GM19455 (cell line): ENCODE results near the gene GANAB.
A peak's percentile ranks its signal among the peaks of the same experiment; 100 is the strongest.
"Not testable (repeated sequence)": the region's sequence is repeated elsewhere in the genome, so short reads cannot be mapped to it uniquely, and the experiment has no call there.

Source experiments
- ATAC-seq: cut with Tn5 transposase; IDR thresholded peaks from one replicate; pipeline ENCODE4 v1.9.1; 2021; ENCODE audit not compliant: unreplicated experiment

GANAB gene

DNA sequence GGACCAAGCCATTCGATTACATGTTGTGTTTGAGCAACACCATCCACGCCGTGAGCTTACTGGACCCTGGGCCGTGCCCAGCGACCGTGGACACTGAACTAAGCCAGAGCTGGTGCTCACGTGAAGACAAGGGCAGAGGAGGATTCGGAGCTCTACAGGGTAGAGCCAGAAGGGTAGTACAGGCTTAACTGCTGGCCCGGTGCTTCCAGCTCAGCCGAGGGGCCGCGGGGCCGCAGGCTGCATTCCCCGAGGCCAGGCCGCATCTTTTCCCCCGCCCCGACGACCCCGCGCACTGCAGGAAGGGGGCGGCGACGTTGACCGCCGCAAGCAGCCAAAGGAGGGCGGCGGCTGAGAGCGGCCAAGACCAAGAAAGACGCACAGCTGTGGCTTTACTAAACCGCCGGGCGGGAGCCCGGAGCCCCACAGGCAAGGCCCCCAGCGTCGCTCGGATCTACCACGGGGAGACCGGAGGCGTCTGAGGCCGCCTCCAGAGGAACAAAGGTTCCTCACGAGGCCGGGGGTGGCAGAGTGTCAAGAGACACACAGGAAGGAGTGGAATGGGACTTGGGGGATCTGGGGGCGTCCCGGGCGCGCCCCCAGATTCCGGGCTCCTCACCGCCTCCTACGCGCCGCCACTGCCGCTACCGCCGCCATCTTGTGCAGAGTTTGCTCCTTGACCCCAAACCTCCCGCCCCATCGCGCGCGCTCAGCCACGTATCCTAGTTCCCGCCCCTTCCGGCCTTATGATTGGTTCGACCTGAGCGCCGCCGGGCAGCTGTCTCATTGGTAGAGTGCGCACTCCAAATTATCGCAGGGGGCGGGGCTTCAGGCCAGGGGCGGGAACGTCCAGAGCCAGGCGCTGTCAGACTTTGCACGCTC is at the start of gene GANAB:
Gene GANAB (minus strand): TSS at position 668 of the 879 bp plus-strand sequence. CDS start 14 bp downstream, at position 654.
- ATAC-seq = peak; percentile 91

DNA sequence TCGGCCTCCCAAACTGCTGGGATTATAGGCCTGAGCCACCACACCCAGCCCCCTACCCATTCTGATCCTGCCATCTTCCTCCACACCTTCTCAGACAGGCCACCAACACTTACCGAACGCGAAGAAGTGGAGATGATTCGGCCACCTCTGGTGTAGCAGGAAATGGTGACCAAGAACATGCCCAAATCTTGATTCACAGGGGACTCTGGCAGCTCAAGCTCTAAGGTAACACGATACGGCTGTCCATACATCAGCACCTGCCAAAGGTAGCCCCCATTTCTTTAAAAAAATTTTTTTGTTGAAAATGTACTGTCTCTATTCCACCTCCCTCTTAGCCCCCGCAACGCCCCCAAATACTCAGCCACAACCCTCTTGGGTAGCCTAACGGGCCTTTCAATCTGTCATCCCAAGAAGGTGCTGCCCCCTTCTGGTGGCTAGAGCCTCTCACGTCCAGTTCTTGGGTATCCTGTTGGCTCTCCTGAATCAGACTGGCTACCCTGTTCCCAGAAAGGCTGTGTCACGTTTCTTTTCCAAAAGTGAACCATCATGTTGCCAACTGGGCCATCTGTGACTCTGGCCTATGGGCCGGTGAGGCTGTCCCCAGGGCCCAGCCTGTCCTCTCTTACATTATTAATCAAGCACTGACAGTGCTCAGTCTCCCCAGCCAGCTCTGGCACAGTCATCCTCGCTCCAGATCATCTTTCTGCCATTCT is 48.2 kb upstream of the GANAB start:
- no peak for ATAC-seq

DNA sequence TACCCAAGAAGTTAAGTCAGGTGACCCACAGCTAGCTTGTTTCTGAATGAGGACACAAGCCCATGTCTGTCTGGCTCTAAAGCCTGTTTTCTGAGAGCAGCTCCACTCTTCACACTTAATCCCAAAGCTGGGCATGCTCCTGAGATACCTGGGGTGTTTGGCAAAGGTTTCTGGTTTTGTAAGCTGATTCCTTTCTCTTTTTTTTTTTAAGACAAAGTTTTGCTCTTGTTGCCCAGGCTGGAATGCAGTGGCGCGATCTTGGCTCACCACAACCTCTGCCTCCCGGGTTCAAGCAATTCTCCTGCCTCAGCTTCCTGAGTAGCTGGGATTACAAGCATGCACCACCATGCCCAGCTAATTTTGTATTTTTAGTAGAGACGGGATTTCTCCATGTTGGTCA is 47.2 kb upstream of the GANAB start:
- not testable (repeated sequence) for ATAC-seq

- ATAC-seq = no peak
Measured at GRCh38 chr11:62689421-62690183, 43.2 kb upstream of the GANAB start, which contains the start of gene LRRN4CL. LRRN4CL (minus strand) TSS chr11:62689530; CDS start chr11:62688508, 1,022 bp downstream.

DNA sequence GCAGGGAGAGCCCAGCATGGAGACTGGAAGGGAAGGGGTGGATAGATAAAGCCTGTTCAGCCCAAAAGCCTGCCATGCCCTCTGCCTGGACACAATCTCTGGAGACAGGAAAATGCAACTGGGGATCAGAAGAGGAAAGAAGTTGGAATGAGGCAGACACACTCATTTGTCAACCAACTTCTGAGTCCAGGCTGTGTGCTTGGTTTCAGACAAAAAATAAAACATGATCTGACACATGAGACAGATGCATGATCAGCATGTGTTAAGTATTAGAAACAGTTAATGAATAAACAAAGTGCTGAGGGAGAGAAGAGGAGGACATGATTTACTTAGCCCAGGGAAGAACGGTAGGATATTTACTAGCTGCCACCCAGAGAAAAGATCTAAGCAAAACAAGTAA is 42.1 kb upstream of the GANAB start:
- ATAC-seq = no peak

GRCh38 chr11:62687508-62688396 is 41.3 kb upstream of the GANAB start:
- ATAC-seq = no peak

DNA sequence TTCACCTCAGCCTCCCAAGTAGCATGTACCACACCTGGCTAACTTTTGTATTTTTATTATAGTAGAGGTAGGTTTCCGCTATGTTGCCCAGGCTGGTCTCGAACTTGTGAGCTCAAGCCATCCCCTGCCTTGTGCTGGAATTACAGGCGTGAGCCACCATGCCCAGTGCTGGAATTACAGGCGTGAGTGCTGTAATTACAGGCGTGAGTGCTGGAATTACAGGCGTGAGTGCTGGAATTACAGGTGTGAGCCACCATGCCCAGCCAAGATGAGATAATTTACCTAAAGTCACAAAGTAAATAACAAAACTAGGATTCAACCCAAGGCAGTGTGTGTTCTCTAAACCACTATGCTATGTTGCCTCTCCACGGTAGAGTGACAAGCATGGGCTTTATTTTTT is 36.1 kb upstream of the GANAB start:
- no peak for ATAC-seq

GRCh38 chr11:62680825-62681240 is 34.4 kb upstream of the GANAB start:
- ATAC-seq = no peak

DNA sequence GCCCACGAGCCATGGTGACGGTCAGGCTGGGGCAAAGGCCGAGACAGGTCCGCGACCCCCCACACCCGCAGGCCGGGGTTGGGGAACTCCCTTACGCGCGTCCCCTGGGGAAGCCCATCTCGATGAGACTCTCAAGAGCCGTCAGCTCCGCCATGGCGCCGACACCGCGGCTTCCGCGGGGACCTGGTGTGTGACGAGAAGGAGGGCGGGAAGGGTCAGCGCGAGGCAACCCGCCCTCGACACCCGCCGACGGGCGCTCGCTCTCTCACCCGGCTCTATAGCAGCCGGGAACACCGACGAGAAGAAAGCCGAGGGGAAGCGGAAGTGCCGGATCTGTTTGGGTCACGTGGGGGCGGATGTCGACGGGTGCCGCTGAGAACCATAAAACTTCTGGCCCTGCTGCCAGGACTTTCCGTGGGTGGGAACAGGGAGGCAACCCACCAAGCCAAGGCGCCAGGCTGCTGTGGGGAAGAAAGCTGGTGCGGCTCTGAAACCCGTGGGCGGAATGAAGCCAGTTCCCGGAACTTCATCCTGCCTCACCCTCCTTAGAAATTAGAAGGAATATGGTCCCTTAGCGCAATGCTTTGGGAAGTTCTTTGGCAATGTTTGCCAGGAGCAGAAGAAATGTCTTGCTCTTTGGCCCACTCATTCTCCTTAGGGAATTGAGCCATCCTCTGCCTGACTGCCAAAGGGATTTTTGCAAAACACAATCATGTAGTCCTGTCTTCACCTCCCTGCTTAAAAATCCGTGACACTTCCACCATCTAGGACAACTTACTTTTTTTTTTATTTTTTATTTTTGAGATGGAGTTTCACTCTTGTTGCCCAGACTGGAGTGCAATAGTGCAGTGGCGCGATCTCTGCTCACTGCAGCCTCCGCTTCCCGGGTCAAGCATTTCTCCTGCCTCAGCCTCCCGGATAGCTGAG is 32.6 kb upstream of the GANAB start, which contains the start of gene UBXN1:
Gene UBXN1 (minus strand): TSS at position 304 of the 927 bp plus-strand sequence. CDS start 150 bp downstream, at position 154.
- ATAC-seq = peak; percentile 81

DNA sequence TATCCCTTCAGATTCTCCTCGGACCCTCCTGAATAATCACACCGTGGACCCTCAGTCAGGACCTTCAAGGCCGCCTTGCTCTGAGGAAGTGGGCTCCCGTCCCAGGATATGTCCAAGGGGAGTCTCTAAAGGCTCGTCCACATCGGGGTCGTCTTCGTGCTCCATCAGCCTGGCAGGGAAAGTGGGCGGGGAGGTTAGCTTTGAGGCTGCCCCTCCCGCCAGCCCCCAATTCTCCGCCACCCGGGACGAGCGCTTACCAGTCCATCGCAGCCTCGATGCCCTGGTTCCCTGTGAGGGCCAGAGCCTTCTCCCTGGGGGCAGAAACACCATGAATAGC is 32.0 kb upstream of the GANAB start:
- ATAC-seq = no peak

GRCh38 chr11:62677714-62678113 is 31.3 kb upstream of the GANAB start:
- no peak for ATAC-seq

DNA sequence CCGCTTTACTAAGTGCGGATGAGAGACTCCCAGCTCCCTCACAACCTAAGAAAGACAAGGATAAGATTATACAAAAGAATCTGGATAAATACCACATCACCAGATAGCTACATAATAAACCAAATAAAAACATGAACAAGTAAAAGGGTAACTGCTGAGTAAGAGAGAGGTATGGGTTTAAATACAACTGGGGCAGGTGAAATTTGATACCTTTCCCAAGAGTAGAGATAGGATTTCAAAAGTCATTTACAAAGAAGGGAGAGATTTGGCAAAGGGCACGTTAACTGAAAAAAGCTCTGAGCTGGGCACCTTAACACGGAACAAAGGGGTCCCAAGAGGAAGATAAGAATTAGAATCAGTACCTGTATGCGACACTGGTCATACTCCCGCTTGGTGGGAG is 30.7 kb upstream of the GANAB start:
- no peak for ATAC-seq

DNA sequence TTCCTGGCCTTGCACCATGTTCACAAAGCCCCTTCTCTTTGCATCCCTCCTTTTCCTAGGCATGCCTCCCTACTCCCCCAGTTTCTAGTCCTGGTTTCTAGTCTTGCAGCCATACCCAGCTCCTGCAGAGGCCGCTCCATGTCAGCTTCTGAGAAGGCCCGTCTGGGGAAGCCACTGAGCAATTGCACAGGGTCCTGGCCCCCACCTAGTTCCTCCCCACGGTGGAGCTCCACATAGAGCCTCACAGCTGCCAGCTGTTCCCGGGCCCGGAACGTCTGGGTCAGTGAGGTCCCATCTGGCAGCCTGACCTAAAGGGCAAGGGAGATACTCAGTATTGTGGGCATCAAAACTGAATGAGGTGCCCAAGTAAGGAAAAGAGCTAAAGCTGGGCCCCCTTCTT is 30.3 kb upstream of the GANAB start:
- no peak for ATAC-seq

DNA sequence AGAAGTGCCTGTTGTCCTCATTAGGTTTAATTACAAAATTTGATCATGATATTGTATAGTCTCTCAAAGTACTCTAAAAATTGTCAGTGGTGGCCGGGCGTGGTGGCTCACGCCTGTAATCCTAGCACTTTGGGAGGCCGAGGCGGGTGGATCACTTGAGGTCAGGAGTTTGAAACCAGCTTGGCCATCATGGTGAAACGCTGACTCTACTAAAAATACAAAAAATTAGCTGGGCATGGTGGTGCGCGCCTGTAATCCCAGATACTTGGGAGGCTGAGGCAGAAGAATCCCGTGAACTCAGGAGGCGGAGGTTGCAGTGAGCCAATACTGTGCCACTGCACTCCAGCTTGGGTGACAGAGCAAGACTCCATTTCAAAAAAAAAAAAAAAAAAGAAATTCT is 29.0 kb upstream of the GANAB start:
- not testable (repeated sequence) for ATAC-seq

GRCh38 chr11:62673196-62673525 is 26.7 kb upstream of the GANAB start:
- no peak for ATAC-seq

- ATAC-seq = peak; percentile 60
Measured at GRCh38 chr11:62671608-62672389, 25.4 kb upstream of the GANAB start, which contains the start of the genes LBHD1 and UQCC3. LBHD1 (minus strand) TSS chr11:62672267; CDS start chr11:62670031, 2,236 bp downstream. UQCC3 (plus strand) TSS chr11:62671673; CDS start chr11:62671746, 73 bp downstream.

- ATAC-seq = no peak
Measured at GRCh38 chr11:62671236-62671607, 24.8 kb upstream of the GANAB start.

- ATAC-seq = no peak
Measured at GRCh38 chr11:62669420-62670161, 23.2 kb upstream of the GANAB start.
